ENCODE data around the gene STOML2.

Gene STOML2

DNA sequence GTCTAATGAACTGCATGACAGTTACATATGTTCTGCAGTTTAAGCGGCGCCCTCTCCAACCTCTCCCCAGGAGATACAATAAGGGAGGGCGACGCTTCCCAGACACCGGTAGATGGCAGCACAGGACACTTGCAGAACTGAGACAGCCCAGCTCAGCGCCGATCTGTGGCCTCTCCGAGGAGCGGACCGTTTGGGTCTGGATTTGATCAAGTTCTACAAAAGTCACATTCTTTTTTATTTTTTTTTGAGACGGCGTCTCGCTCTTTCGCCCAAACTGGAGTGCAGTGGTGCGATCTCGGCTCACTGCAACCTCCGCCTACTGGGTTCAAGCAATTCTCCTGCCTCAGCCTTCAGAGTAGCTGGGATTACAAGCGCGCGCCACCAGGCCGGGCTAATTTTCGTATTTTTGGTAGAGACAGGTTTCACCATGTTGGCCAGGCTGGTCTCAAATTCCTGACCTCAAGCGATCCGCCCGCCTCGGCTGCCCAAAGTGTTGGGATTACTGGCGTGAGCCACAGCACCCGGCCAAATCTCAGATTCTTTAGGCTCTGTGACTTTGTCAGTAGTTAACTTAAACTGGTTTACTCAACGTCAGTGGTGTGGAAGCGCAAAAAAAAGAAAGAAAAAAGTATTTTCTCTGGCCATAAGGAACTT is 14.1 kb upstream of the STOML2 start:
- TF ChIP-seq, protein P1, sequence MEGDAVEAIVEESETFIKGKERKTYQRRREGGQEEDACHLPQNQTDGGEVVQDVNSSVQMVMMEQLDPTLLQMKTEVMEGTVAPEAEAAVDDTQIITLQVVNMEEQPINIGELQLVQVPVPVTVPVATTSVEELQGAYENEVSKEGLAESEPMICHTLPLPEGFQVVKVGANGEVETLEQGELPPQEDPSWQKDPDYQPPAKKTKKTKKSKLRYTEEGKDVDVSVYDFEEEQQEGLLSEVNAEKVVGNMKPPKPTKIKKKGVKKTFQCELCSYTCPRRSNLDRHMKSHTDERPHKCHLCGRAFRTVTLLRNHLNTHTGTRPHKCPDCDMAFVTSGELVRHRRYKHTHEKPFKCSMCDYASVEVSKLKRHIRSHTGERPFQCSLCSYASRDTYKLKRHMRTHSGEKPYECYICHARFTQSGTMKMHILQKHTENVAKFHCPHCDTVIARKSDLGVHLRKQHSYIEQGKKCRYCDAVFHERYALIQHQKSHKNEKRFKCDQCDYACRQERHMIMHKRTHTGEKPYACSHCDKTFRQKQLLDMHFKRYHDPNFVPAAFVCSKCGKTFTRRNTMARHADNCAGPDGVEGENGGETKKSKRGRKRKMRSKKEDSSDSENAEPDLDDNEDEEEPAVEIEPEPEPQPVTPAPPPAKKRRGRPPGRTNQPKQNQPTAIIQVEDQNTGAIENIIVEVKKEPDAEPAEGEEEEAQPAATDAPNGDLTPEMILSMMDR (IDR thresholded peaks at IDR 0.05; ENCODE audit: low read depth, low read length, missing control alignments) = peak; percentile 88
- peak overlapping the region; percentile 80; the same call in 1 of the 2 replicates for H3K4me3 ChIP-seq (ENCODE audit: low read depth, low read length)
- DNase-seq (ENCODE audit: low read depth) = peak; percentile 88

DNA sequence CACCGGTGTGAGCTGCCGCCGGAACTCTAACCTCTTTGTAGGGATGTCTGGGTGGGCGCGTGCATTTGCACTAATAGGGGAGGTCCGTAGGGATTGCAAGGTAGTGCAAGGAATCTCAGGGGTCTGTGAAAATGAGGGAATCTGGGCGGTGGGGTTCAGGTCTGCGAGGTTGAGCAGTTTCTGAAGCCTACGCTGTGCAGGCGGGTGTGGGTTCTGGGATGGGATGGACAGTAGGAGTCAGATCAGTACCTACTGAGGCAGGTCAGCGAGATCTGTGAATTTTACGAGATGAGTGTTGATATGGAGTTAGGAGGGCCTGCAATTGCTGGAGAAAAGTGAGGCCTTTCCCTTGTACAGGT is 13.6 kb upstream of the STOML2 start:
- no peak for DNase-seq (ENCODE audit: low read depth)
- TF ChIP-seq, protein P1 (IDR thresholded peaks at IDR 0.05; ENCODE audit: low read depth, low read length, missing control alignments) = no peak
- peak overlapping the region; percentile 80 for H3K4me3 ChIP-seq (ENCODE audit: low read depth, low read length)

DNA sequence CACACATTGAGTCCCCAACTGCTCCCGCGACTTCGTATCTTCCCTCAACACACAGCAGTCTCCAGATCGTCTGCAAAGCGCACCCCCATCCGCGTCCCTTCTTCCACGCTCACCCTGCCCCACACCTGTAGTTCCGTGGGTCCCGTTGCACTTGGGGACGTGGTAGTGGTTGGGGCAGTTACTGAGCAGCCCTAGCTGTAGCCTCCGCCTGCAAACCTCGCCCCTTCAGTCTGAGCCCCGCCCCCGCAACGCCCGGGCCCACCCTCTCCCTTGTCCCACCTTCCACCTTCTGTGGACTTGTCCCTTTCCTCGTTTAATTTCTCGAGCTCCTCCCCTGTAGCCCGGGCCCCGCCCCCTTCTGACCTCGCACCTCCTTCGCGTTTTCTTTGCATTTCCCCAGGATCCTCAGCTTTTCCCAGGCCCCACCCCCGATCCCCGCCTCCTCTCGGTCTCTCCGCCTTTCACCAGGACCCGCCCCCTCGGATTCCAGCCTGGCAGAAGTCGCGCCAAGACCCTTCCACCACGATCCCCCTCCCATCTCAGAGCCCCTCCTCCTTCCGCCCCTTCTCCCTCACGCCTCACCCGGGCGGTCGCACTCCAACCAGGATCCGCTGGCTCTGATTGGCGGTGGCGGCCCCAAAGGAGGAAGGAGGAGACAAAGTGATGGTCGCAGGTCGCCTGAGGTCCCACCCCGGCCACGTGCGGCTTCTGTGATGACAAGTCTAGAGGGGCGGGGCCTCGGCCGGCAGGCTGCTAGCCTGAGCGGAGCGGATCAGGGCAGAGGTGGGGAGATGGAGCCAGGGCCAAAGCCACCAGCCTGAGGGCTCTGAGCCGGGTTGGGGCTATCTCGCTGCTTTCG is 13.0 kb upstream of the STOML2 start, which contains the start of gene ATOSB:
TSS of gene ATOSB (minus strand) at position 183 of the 859 bp plus-strand sequence. CDS start 7,588 bp downstream, outside the sequence.
- TF ChIP-seq, protein P1 (IDR thresholded peaks at IDR 0.05; ENCODE audit: low read depth, low read length, missing control alignments) = no peak
- DNase-seq (ENCODE audit: low read depth) = peak; percentile 91
- H3K4me3 ChIP-seq (ENCODE audit: low read depth, low read length) = peak within 1 kb of the TSS; percentile 80

DNA sequence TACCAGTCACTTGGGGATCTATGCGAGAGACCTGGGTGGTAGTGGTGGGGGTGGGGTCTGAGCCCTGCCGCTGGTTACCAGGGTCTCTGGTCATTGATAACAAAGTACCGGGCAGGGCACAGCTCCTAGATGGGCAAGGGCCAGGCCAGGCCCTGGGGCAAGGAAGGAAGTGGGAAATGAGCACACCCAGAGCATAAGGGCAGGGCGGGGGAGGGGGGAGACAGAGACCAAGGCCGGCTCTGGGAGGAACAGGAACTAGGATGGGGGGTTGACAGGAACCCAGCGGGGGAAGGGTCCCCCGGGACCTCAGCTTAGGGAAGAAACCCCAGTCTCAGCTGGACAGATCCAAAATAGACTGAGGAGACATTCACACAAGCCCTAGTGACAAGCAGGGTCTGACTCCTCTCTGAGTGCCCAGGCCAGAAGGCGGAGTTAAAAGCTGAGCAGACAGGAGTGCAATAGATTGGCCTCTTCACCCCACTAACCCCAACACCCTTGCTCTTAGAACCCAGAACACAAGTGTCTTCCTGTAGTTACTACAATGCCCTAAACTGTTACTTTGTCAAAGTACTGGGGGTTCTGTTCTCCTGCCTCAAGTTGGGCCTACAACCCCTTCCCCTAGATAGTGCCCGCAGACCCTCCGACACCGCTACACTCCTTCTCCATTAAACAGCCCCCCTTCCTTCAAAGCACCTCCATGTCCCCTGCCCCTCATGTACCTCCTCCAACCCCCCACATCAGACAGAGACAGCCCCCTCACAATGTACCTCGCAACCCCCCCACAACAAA is 12.1 kb upstream of the STOML2 start:
- H3K4me3 ChIP-seq (ENCODE audit: low read depth, low read length) = peak overlapping the region; percentile 80
- TF ChIP-seq, protein P1 (IDR thresholded peaks at IDR 0.05; ENCODE audit: low read depth, low read length, missing control alignments) = no peak
- peak; percentile 36 for DNase-seq (ENCODE audit: low read depth)

DNA sequence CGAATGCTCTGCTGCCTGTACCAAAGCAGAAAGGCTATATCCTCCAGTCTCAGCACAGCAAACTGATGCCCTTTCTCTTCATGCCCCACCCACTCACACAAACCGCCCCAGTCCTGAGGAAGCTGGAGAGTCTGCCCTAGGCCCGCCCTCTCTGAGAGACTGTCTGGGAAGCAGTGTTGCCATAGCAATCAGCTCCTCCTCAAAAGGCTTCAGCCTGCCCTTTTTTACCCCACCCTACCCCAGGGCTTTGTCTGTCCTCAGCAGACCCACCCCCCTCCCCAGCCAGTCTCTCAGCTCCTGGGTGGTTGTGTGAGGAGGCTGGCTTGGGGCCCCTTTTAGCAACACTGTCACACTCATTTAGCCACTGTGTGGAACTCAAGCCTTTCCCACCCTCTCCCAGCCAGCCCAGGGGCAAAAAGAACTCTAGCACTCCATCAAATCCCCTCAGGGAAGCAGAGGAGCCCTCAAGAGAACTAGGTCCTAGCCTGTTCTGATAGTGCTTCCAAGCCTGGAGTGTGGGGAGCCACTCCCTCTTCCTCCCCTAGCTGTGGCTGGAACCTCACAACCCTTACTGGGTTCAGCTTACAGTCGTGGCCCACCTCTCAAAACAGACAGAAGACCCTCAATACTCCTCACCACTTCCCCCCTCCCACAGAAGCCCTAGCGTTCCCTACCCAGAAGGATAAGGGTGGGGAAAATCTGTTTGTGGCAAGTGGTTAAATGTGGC is 11.3 kb upstream of the STOML2 start:
- H3K4me3 ChIP-seq (ENCODE audit: low read depth, low read length) = peak overlapping the region; percentile 80
- TF ChIP-seq, protein P1 (IDR thresholded peaks at IDR 0.05; ENCODE audit: low read depth, low read length, missing control alignments) = no peak
- DNase-seq (ENCODE audit: low read depth) = peak; percentile 54
